GM19193 (cell line): ENCODE measurements around the gene FGF2.

Source experiments
- POLR2A ChIP-seq: IDR thresholded peaks from 4 replicates; pipeline ENCODE4 v1.6.1; 2011; ENCODE audit not compliant: insufficient read depth, insufficient read length; ENCODE audit errors: extremely low read depth

The FGF2 gene

DNA sequence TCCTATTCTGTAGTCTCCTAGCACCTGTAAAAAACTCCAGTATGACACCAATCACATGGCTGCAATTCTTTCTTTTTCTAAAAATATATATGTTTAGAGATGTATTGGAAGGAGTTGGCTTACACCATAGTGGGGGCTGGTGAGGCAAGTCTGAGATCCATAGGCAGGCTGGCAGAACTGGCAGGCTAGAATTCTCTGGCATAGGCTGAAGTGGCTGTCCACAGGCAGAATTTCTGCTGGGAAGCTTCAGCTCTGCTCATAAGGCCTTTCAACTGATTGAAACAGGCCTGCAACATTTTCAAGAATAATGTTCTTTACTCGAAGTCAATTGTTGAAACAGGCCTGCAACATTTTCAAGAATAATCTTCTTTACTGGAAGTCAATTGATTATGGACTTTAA, 37.0 kb downstream of the FGF2 start:
- TF ChIP-seq POLR2A = no peak

- no peak for TF ChIP-seq POLR2A
Measured at GRCh38 chr4:122865425-122865824, 38.8 kb downstream of the FGF2 start.

- TF ChIP-seq POLR2A = no peak
Measured at GRCh38 chr4:122873146-122873545, 46.5 kb downstream of the FGF2 start.

GRCh38 chr4:122873821-122874593, 47.4 kb downstream of the FGF2 start:
- TF ChIP-seq POLR2A = no peak

- TF ChIP-seq POLR2A = no peak
Measured at GRCh38 chr4:122875949-122876348, 49.3 kb downstream of the FGF2 start.

GRCh38 chr4:122876456-122876855, 49.8 kb downstream of the FGF2 start:
- TF ChIP-seq POLR2A = no peak

GRCh38 chr4:122879001-122879400, 52.4 kb downstream of the FGF2 start:
- TF ChIP-seq POLR2A = no peak

GRCh38 chr4:122882857-122883735, 56.5 kb downstream of the FGF2 start:
- TF ChIP-seq POLR2A = no peak

DNA sequence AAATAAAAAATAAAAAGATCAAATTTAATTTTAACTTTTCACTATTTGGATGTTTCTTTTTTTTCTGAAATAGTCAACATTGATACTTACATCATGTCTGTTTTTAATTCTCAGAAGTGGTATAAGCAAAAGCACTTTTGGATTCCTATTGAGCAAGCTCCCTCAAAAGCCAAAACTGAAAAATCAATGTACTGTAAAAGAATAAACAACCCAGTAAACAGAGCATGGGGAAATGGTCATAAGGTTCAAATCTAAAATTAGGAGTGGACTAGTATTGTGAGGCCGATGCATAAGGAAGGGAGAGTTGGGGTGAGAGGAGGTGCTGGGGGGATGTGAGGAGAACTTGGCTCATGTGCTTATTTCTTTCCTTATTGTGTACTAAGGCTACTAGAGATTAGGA, 57.9 kb downstream of the FGF2 start:
- no peak for TF ChIP-seq POLR2A

- no peak for TF ChIP-seq POLR2A
Measured at GRCh38 chr4:122889726-122890125, 63.1 kb downstream of the FGF2 start.

DNA sequence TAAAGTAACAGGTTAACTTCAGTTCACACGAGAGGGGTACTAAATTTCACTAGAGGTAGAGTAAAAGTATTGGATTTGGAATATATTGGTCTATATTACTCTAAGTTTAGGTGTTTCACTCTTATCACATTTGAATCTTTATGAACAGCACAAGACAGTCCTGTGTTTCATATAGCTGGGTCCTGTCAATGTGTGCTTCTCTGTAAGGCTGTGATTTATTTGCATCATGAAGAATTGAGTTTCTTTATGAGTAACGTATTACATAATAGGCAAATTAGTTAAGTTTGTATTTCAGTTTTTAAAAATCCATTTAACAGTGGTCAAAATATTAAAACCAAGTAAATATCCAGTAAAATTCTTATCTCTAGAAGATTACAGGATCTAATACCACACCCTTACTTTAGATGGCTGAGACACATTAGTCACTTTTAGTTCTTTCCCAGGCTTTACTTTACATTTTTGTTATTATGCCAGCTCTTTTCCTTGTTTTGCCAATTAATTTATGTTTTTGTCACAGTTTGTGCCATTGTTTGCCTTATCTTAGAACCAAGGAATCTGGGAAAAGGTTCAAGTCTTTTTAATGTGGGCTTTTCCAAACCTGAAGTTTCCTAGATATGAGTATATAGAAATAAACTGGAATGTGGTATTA, 63.6 kb downstream of the FGF2 start:
- TF ChIP-seq POLR2A = no peak

GRCh38 chr4:122894827-122895226, 68.2 kb downstream of the FGF2 start:
- no peak for TF ChIP-seq POLR2A

DNA sequence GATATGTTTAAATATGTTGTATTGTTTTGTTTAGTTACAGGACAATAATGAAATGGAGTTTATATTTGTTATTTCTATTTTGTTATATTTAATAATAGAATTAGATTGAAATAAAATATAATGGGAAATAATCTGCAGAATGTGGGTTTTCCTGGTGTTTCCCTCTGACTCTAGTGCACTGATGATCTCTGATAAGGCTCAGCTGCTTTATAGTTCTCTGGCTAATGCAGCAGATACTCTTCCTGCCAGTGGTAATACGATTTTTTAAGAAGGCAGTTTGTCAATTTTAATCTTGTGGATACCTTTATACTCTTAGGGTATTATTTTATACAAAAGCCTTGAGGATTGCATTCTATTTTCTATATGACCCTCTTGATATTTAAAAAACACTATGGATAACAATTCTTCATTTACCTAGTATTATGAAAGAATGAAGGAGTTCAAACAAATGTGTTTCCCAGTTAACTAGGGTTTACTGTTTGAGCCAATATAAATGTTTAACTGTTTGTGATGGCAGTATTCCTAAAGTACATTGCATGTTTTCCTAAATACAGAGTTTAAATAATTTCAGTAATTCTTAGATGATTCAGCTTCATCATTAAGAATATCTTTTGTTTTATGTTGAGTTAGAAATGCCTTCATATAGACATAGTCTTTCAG, 68.8 kb downstream of the FGF2 start:
- no peak for TF ChIP-seq POLR2A

DNA sequence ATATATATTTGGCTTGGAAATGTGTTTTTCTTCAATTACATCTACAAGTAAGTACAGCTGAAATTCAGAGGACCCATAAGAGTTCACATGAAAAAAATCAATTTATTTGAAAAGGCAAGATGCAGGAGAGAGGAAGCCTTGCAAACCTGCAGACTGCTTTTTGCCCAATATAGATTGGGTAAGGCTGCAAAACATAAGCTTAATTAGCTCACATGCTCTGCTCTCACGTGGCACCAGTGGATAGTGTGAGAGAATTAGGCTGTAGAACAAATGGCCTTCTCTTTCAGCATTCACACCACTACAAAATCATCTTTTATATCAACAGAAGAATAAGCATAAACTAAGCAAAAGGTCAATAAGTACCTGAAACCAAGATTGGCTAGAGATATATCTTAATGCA, 69.6 kb downstream of the FGF2 start:
- no peak for TF ChIP-seq POLR2A
